K562 treated with DMSO at 1 percent for 48 hours (cell line): ENCODE results near the gene CTDSP1. TPM values are rescaled to one million over a fixed set of nuclear protein-coding genes. Genes with fewer than 3 reads are reported as not detected.

Source experiments
- total RNA-seq: library from RNA; unstranded; fragments of 300-600 nt; gene quantifications from 2 replicates; pipeline ENCODE4 v1.2.3, GENCODE V29; 2022; ENCODE audit warnings: low replicate concordance; ENCODE audit errors: extremely low read depth

The CTDSP1 gene, protein sequence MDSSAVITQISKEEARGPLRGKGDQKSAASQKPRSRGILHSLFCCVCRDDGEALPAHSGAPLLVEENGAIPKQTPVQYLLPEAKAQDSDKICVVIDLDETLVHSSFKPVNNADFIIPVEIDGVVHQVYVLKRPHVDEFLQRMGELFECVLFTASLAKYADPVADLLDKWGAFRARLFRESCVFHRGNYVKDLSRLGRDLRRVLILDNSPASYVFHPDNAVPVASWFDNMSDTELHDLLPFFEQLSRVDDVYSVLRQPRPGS
- not detected in 2 replicates for total RNA-seq

DNA sequence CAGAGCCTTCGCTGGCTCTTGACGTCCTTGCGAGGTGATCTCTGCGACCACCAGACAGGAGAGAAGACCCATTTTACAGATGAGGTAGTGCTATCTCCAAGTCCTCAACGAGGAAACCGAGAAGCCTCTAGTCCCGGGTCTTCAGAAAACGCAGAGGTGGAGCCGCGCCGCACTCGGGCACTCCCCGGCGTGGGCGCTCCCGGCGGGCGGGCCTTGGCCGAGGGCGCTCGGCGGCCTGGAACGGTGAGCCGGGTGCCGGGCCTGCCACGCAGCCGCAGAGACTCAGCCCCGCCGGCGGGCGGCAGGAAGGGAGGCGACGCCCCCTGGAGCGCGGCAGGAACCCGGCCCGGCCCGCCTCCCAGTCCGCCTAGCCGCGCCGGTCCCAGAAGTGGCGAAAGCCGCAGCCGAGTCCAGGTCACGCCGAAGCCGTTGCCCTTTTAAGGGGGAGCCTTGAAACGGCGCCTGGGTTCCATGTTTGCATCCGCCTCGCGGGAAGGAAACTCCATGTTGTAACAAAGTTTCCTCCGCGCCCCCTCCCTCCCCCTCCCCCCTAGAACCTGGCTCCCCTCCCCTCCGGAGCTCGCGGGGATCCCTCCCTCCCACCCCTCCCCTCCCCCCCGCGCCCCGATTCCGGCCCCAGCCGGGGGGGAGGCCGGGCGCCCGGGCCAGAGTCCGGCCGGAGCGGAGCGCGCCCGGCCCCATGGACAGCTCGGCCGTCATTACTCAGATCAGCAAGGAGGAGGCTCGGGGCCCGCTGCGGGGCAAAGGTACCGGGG is at the start of gene CTDSP1:
Gene CTDSP1, plus strand, starts transcription at position 478 of the 776 bp plus-strand sequence. Its CDS starts 223 bp downstream, at position 701.

DNA sequence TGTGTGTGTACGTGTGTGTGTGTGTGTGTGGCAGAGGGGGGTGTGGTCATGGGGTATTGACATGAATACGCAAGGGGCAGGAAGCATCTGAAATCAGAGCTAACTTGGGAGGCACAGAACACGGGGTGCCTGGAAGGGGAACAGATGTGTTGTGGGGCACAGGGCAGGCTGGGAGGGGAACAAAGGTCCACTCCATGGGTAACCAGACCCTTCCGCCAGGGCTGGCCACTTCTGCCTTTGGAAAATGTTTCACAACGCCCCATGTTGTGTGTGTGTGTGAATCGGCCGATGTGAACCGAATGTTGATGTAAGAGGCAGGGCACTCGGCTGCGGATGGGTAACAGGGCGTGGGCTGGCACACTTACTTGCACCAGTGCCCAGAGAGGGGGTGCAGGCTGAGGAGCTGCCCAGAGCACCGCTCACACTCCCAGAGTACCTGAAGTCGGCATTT is 17.7 kb upstream of the CTDSP1 start, which contains the start of gene SLC11A1:
Gene SLC11A1, plus strand, starts transcription at position 358 of the 451 bp plus-strand sequence. CDS start 96 bp downstream, outside the sequence.

DNA sequence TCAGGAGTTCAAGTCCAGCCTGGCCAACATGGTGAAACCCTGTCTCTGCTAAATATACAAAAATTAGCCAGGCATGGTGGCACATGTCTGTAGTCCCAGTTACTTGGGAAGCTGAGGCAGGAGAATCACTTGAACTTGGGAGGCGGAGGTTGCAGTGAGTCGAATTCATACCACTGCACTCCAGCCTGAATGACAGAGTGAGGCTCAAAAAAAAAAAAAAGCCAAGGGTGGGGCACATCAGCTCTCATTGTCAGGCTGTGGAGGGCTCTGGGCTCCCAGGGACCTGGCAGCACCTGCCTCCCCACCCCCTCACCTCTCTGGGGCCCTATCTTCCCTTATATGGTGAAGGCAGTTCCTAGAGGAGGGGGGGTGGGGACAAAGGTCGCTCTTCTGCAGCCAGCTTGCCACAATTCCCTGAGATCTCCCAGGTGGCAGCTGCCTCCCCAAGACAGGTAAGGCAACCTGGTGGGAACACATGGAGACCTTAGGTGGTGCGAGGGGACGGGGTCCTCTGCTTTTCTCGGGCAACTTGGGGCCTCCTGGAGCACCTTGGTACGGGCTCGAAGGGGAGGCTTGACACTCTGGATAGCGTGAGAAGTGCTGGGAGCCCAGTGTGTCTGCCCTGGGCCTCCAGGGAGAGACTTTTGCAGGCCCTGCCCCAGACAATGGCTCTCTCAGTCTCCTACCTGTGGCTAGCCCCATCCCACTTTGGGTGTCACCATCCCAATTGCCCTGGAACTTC is 19.2 kb downstream of the CTDSP1 start, which contains the start of gene VIL1:
Gene VIL1, plus strand, starts transcription at position 407 of the 742 bp plus-strand sequence. CDS start 4,656 bp downstream, outside the sequence.

Other genes with a start within 250 kb of the CTDSP1 start
- not detected in 2 replicates for gene CXCR1, start 232.9 kb upstream of the CTDSP1 start, total RNA-seq
- not detected in 2 replicates for gene ARPC2, start 182.7 kb upstream of the CTDSP1 start, total RNA-seq
- not detected in 2 replicates for gene GPBAR1, start 138.9 kb upstream of the CTDSP1 start, total RNA-seq
- not detected in 2 replicates for gene AAMP, start 129.7 kb upstream of the CTDSP1 start, total RNA-seq
- not detected in 2 replicates for gene PNKD, start 129.3 kb upstream of the CTDSP1 start, total RNA-seq
- gene TMBIM1, start 107.4 kb upstream of the CTDSP1 start, total RNA-seq: not detected in 2 replicates
- not detected in 2 replicates for gene CATIP, start 43.0 kb upstream of the CTDSP1 start, total RNA-seq
- not detected in 2 replicates for gene SLC11A1, start 17.6 kb upstream of the CTDSP1 start, total RNA-seq
- gene VIL1, start 19.3 kb downstream of the CTDSP1 start, total RNA-seq: not detected in 2 replicates
- gene USP37, start 168.5 kb downstream of the CTDSP1 start, total RNA-seq: not detected in 2 replicates
- gene CNOT9, start 169.0 kb downstream of the CTDSP1 start, total RNA-seq: not detected in 2 replicates
- not detected in 2 replicates for gene PLCD4, start 208.0 kb downstream of the CTDSP1 start, total RNA-seq